CD14-positive monocyte (primary cell): ENCODE measurements around the gene KIAA1549. TPM values are rescaled to one million over a fixed set of nuclear protein-coding genes. Genes with fewer than 3 reads are reported as not detected.

ENCODE experiments used
- DNase-seq, 3 donors: peaks; one replicate each; pipeline ENCODE4 v3.0.0-alpha.2; 2011 to 2022
- H2AFZ ChIP-seq: 2 replicates; pipeline ENCODE4 v1.6.0; 2012; ENCODE audit warnings: mild to moderate bottlenecking, low read depth, low read length, inconsistent platforms; ENCODE audit not compliant: insufficient read depth, poor library complexity, severe bottlenecking
- H3K27ac ChIP-seq, 2 donors: 1 replicate in 1 of 2; 2 replicates in 1 of 2; pipeline ENCODE4 v1.5.1; 2012 to 2013; ENCODE audit warnings: low read length in 2 of 2, control low read depth in 1 of 2, inconsistent platforms in 1 of 2, low read depth in 1 of 2, mild to moderate bottlenecking in 1 of 2
- H3K27me3 ChIP-seq, 2 donors: one replicate each; pipeline versions ENCODE4 v1.6.0 to v1.6.1; 2011 to 2013; ENCODE audit warnings: low read length in 2 of 2; ENCODE audit not compliant: control insufficient read depth in 2 of 2, insufficient read depth in 2 of 2
- H3K36me3 ChIP-seq, 2 donors: replicated peaks in 1 of 2; 1 replicate in 1 of 2; 2 replicates in 1 of 2; pipeline versions ENCODE4 v1.5.1 to v1.6.1; 2012 to 2013; ENCODE audit warnings: low read length in 2 of 2, control low read depth in 1 of 2, inconsistent platforms in 1 of 2, mild to moderate bottlenecking in 1 of 2; ENCODE audit not compliant: insufficient read depth in 2 of 2, control insufficient read depth in 1 of 2
- H3K4me1 ChIP-seq, 2 donors: 1 replicate in 1 of 2; 2 replicates in 1 of 2; pipeline versions ENCODE4 v1.5.1 to v1.6.1; 2012 to 2013; ENCODE audit warnings: low read length in 2 of 2, control low read depth in 1 of 2, inconsistent platforms in 1 of 2, mild to moderate bottlenecking in 1 of 2, moderate library complexity in 1 of 2; ENCODE audit not compliant: insufficient read depth in 2 of 2, control insufficient read depth in 1 of 2
- H3K4me2 ChIP-seq: replicated peaks from 2 replicates; pipeline ENCODE3; 2012; ENCODE audit warnings: low read length, moderate library complexity, mild to moderate bottlenecking; ENCODE audit not compliant: poor library complexity, severe bottlenecking; ENCODE audit errors: extremely low read depth
- H3K4me3 ChIP-seq, 3 experiments: fragments of 200-600 bp in 1 of 3; sonication (generic) in 1 of 3; replicated peaks in 1 of 3; 1 replicate in 2 of 3; 2 replicates in 1 of 3; pipeline ENCODE4 v1.5.1; 2011 to 2013; ENCODE audit warnings: low read length in 3 of 3, mild to moderate bottlenecking in 3 of 3, control low read depth in 2 of 3, low read depth in 2 of 3, inconsistent platforms in 1 of 3, moderate library complexity in 1 of 3
- H3K79me2 ChIP-seq: 2 replicates; pipeline ENCODE4 v1.6.0; 2012; ENCODE audit warnings: mild to moderate bottlenecking, control low read depth, inconsistent platforms, low read length, moderate library complexity; ENCODE audit not compliant: insufficient read depth
- H3K9ac ChIP-seq: 2 replicates; pipeline ENCODE4 v1.6.0; 2017; ENCODE audit warnings: low read length, mild to moderate bottlenecking; ENCODE audit not compliant: insufficient read depth, poor library complexity, severe bottlenecking
- H3K9me3 ChIP-seq, 2 donors: replicated peaks in 1 of 2; 1 replicate in 1 of 2; 2 replicates in 1 of 2; pipeline versions ENCODE4 v1.5.1 to v1.6.1; 2012 to 2013; ENCODE audit warnings: low read length in 2 of 2, control low read depth in 1 of 2; ENCODE audit not compliant: control insufficient read depth in 1 of 2, insufficient read depth in 1 of 2
- H4K20me1 ChIP-seq: 2 replicates; pipeline ENCODE4 v1.6.0; 2012; ENCODE audit warnings: mild to moderate bottlenecking, low read length, control low read depth, moderate library complexity; ENCODE audit not compliant: insufficient read depth
- H3K27ac Mint-ChIP-seq, 7 donors: one replicate each; pipeline ENCODE4 v1.8.0; 2020; ENCODE audit warnings: mild to moderate bottlenecking in 7 of 7, mixed read lengths in 7 of 7, moderate library complexity in 6 of 7, inconsistent platforms in 2 of 7
- H3K27me3 Mint-ChIP-seq, 3 donors: one replicate each; pipeline ENCODE4 v1.8.0; 2021 to 2022; ENCODE audit warnings: low read depth in 3 of 3, mild to moderate bottlenecking in 3 of 3, mixed read lengths in 3 of 3, moderate library complexity in 3 of 3, inconsistent platforms in 1 of 3
- H3K36me3 Mint-ChIP-seq, 2 donors: one replicate each; pipeline ENCODE4 v1.8.0; 2020; ENCODE audit warnings: mixed read lengths in 2 of 2, inconsistent platforms in 1 of 2, mild to moderate bottlenecking in 1 of 2
- H3K4me1 Mint-ChIP-seq: one replicate; pipeline ENCODE4 v1.8.0; 2020; ENCODE audit warnings: mild to moderate bottlenecking, mixed read lengths
- H3K4me3 Mint-ChIP-seq, 2 donors: one replicate each; pipeline ENCODE4 v1.8.0; 2020; ENCODE audit warnings: mild to moderate bottlenecking in 2 of 2, mixed read lengths in 2 of 2, moderate library complexity in 1 of 2
- H3K9me3 Mint-ChIP-seq, 7 donors: one replicate each; pipeline ENCODE4 v1.8.0; 2020 to 2022; ENCODE audit warnings: mixed read lengths in 7 of 7, mild to moderate bottlenecking in 6 of 7, moderate library complexity in 6 of 7, inconsistent platforms in 2 of 7
- WGBS: methylation state at CpG from one replicate; pipeline ENCODE4 v1.1.5; 2013; ENCODE audit warnings: missing lambda C conversion rate; ENCODE audit not compliant: insufficient coverage; 5-methylcytosine and 5-hydroxymethylcytosine counted together
- intact Hi-C, 2 donors: fragments of 100-400 bp; cut with micrococcal nuclease; formaldehyde crosslinking; loops; one replicate each; pipeline versions ENCODE4 v1.15.0 to v1.15.1; 2023
- polyA plus RNA-seq, 3 donors: library from polyadenylated mRNA; depleted of rRNA in 1 of 3; unstranded in 2 of 3; stranded (reverse) in 1 of 3; fragments of 300-500 nt in 2 of 3; fragments of >200 nt in 1 of 3; fragmentation: Illumina TruSeq in 2 of 3; gene quantifications; 1 replicate in 2 of 3; 2 replicates in 1 of 3; pipeline ENCODE4 v1.2.3, GENCODE V29; 2012 to 2021
- TF ChIP-seq, protein P1 (sequence below): fragments of 200-600 bp; IDR thresholded peaks from one replicate; pipeline ENCODE4 v1.8.0; 2022; ENCODE audit warnings: antibody characterized with exemption, mild to moderate bottlenecking

KIAA1549 gene
- polyA plus RNA-seq, 3 donors: 0.03 TPM; not detected in 1

DNA sequence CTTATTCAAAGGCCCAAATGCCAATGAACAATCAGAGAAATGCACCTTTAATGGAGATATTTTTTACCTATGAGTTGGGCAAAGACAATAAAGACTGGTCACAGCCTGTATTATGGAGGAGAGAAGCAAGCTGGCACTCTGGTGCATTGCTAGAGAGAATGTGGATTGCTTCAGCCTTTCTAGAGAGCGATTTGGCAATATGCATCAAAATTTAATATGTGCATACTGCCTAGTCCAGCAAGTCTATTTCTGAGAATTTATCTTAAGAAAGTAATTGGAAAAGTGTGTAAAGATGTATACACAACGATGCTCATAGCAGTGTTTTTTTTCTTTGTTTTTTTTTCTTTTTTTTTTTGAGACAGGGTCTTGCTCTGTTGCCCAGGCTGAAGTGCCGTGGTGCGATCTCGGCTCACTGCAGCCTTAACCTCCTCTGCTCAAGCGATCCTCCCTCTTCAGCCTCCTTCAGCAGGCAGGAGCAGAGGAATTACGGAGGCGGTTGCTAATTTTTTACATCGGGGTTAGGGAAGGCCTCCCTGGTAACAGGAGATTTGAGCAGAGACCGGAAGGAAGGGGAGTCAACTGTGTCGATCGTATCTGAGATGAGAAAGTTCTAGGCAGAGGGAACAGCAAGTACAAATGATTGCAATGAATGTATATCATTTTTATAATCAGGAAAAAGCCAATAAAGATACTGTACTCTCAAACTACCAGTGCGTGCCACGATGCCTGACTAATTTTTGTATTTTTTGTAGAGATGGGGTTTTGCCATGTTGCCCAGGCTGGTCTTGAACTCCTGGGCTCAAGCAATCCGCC, 16.4 kb downstream of the KIAA1549 start:
- Histone ChIP-seq H4K20me1 (no peaks in the 10 kb centered on the region), H2AFZ (no peak overlapping the region), H3K27me3 (no peaks in the 10 kb centered on the region), H3K27ac (no peak overlapping the region), H3K9ac (no peak overlapping the region), H3K79me2 (no peaks in the 10 kb centered on the region), H3K9me3 (no peaks in the 10 kb centered on the region), H3K4me1 (peaks cover 0 to 5% of the 10 kb centered on the region in 2 donors), H3K4me3 (no peak overlapping the region), H3K36me3 (no peaks in the 10 kb centered on the region), H3K4me2 (no peak overlapping the region)
- TF ChIP-seq, protein P1, sequence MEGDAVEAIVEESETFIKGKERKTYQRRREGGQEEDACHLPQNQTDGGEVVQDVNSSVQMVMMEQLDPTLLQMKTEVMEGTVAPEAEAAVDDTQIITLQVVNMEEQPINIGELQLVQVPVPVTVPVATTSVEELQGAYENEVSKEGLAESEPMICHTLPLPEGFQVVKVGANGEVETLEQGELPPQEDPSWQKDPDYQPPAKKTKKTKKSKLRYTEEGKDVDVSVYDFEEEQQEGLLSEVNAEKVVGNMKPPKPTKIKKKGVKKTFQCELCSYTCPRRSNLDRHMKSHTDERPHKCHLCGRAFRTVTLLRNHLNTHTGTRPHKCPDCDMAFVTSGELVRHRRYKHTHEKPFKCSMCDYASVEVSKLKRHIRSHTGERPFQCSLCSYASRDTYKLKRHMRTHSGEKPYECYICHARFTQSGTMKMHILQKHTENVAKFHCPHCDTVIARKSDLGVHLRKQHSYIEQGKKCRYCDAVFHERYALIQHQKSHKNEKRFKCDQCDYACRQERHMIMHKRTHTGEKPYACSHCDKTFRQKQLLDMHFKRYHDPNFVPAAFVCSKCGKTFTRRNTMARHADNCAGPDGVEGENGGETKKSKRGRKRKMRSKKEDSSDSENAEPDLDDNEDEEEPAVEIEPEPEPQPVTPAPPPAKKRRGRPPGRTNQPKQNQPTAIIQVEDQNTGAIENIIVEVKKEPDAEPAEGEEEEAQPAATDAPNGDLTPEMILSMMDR: no peak
- Mint-ChIP-seq H3K27ac (no peak overlapping the region), H3K27me3 (peaks cover 0 to 8% (median 2%) of the 10 kb centered on the region in 3 donors), H3K4me3 (no peak overlapping the region), H3K4me1 (peaks cover 13% of the 10 kb centered on the region), H3K36me3 (no peaks in the 10 kb centered on the region), H3K9me3 (no peaks in the 10 kb centered on the region)
- no peak for DNase-seq
- intact Hi-C loops: no loop called here
- no CpG with 5 or more reads among the region's 15 CpGs for WGBS

DNA sequence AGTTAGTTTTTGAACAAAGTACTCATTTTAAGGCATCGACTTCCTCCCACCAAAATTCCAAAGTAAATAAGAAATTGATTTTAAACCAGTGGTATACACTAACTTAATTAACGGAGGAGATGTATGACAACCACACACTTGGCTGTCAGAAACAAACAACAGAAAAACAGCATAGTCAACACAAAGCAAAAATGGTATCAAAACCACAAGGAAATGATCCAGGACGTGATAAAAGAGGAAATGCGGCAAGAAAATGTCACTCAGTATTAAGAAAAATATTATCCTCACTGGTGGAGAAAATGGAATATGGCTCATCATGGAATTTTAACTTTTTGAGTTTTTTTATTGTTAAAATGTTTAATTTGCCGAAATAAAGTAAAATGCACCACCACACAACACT, 17.5 kb downstream of the KIAA1549 start:
- WGBS: no CpG with 5 or more reads among the region's 5 CpGs
- H3K27ac Mint-ChIP-seq: no peak overlapping the region
- H3K4me3 Mint-ChIP-seq: no peak overlapping the region
- intact Hi-C loops: no loop called here
- Histone ChIP-seq H3K4me1 (peaks cover 0 to 5% of the 10 kb centered on the region in 2 donors), H3K4me2 (no peak overlapping the region), H4K20me1 (no peaks in the 10 kb centered on the region), H3K27ac (no peak overlapping the region), H3K36me3 (no peaks in the 10 kb centered on the region), H3K9me3 (no peaks in the 10 kb centered on the region), H2AFZ (peak overlapping the region; percentile 1), H3K27me3 (no peaks in the 10 kb centered on the region), H3K9ac (no peak overlapping the region), H3K4me3 (no peak overlapping the region), H3K79me2 (no peaks in the 10 kb centered on the region)
- H3K36me3 Mint-ChIP-seq: no peaks in the 10 kb centered on the region
- TF ChIP-seq, protein P1: no peak
- no peak for DNase-seq
- H3K9me3 Mint-ChIP-seq: no peaks in the 10 kb centered on the region
- H3K4me1 Mint-ChIP-seq: peaks cover 13% of the 10 kb centered on the region
- peaks cover 0 to 6% (median 2%) of the 10 kb centered on the region in 3 donors for H3K27me3 Mint-ChIP-seq
